IMR-90 (cell line): ENCODE results near the gene CDKL1. TPM values are rescaled to one million over a fixed set of nuclear protein-coding genes. Genes with fewer than 3 reads are reported as not detected.

ENCODE experiments used
- ATAC-seq: fragments of 200-7000 bp; cut with Tn5 transposase; 2 replicates; pipeline ENCODE4 v1.9.1; 2020; ENCODE audit warnings: low read depth, mild to moderate bottlenecking, moderate library complexity
- BruUV-seq: library from RNA; stranded (reverse); fragments of 400-500 nt; replicated peaks from 2 replicates; lab custom pipeline; 2021; lab: Mats Ljungman, UMichigan
- CTCF ChIA-PET: fragments of 300-600 bp; formaldehyde crosslinking; extraction: SDS; loops from one replicate; lab custom pipeline; 2021; ENCODE audit warnings: antibody characterized with exemption; lab: Yijun Ruan, JAX
- POLR2A ChIA-PET: fragments of 300-600 bp; sonication (Branson Sonifier 250); formaldehyde crosslinking; loops from one replicate; lab custom pipeline; 2022; ENCODE audit warnings: antibody characterized with exemption; ENCODE audit not compliant: unreplicated experiment; lab: Charles Lee
- DNase-seq: peaks from one replicate; pipeline ENCODE4 v3.0.0; 2013
- H2AFZ ChIP-seq: replicated peaks from 2 replicates; pipeline ENCODE3; 2013; ENCODE audit warnings: low read length, mild to moderate bottlenecking; ENCODE audit not compliant: poor library complexity
- H2AK5ac ChIP-seq: 2 replicates; pipeline ENCODE4 v1.6.1; 2013; ENCODE audit warnings: low read depth, low read length, inconsistent platforms
- H2AK9ac ChIP-seq: replicated peaks from 2 replicates; pipeline ENCODE3; 2013; ENCODE audit warnings: mild to moderate bottlenecking, low read depth, low read length, moderate library complexity; ENCODE audit not compliant: poor library complexity
- H2BK120ac ChIP-seq: 2 replicates; pipeline ENCODE4 v1.6.1; 2013; ENCODE audit warnings: low read depth, low read length, inconsistent platforms
- H2BK15ac ChIP-seq: 3 replicates; pipeline ENCODE4 v1.6.1; 2013; ENCODE audit warnings: low read depth, low read length, inconsistent platforms
- H2BK20ac ChIP-seq: 2 replicates; pipeline ENCODE4 v1.6.1; 2013; ENCODE audit warnings: low read depth, mild to moderate bottlenecking, inconsistent platforms, low read length, moderate library complexity
- H2BK5ac ChIP-seq: 2 replicates; pipeline ENCODE4 v1.6.1; 2013; ENCODE audit warnings: mild to moderate bottlenecking, low read depth, low read length, inconsistent platforms; ENCODE audit not compliant: poor library complexity, severe bottlenecking
- H3K14ac ChIP-seq: replicated peaks from 2 replicates; pipeline ENCODE4 v1.6.1; 2013; ENCODE audit warnings: low read depth, low read length, inconsistent platforms
- H3K18ac ChIP-seq: 2 replicates; pipeline ENCODE4 v1.6.1; 2013; ENCODE audit warnings: low read depth, low read length, control low read depth
- H3K23ac ChIP-seq: 2 replicates; pipeline ENCODE4 v1.6.1; 2013; ENCODE audit warnings: low read depth, low read length, inconsistent platforms
- H3K27ac ChIP-seq: 2 replicates; pipeline ENCODE4 v1.5.1; 2013; ENCODE audit warnings: mild to moderate bottlenecking, control low read depth, low read length; ENCODE audit not compliant: insufficient read depth
- H3K27me3 ChIP-seq: 2 replicates; pipeline ENCODE4 v1.6.1; 2013; ENCODE audit warnings: low read length; ENCODE audit not compliant: control insufficient read depth, insufficient read depth
- H3K36me3 ChIP-seq: 2 replicates; pipeline ENCODE4 v1.6.1; 2013; ENCODE audit warnings: low read length, mixed read lengths; ENCODE audit not compliant: control insufficient read depth, insufficient read depth
- H3K4ac ChIP-seq: 2 replicates; pipeline ENCODE4 v1.6.1; 2013; ENCODE audit warnings: low read depth, low read length, inconsistent platforms
- H3K4me1 ChIP-seq: 2 replicates; pipeline ENCODE4 v1.6.1; 2013; ENCODE audit warnings: low read length, mixed read lengths; ENCODE audit not compliant: control insufficient read depth, insufficient read depth
- H3K4me2 ChIP-seq: 2 replicates; pipeline ENCODE4 v1.6.1; 2013; ENCODE audit warnings: low read depth, mild to moderate bottlenecking, control low read depth, low read length, moderate library complexity
- H3K4me3 ChIP-seq: 2 replicates; pipeline ENCODE4 v1.5.1; 2013; ENCODE audit warnings: low read depth, mild to moderate bottlenecking, control low read depth, low read length, moderate library complexity; ENCODE audit not compliant: insufficient read depth
- H3K56ac ChIP-seq: 2 replicates; pipeline ENCODE4 v1.6.1; 2013; ENCODE audit warnings: low read length, inconsistent platforms; ENCODE audit not compliant: insufficient read depth; ENCODE audit errors: extremely low read depth
- H3K79me1 ChIP-seq, 2 experiments: 2 replicates each; pipeline ENCODE4 v1.6.1; 2013; ENCODE audit warnings: low read length in 2 of 2, inconsistent platforms in 1 of 2, low read depth in 1 of 2
- H3K9ac ChIP-seq: 2 replicates; pipeline ENCODE4 v1.6.1; 2013; ENCODE audit warnings: low read depth, low read length, control low read depth
- H3K9me1 ChIP-seq: 2 replicates; pipeline ENCODE4 v1.6.1; 2013; ENCODE audit warnings: low read length, inconsistent platforms; ENCODE audit not compliant: insufficient read depth
- H3K9me3 ChIP-seq: 2 replicates; pipeline ENCODE4 v1.6.1; 2013; ENCODE audit warnings: low read length; ENCODE audit not compliant: control insufficient read depth, insufficient read depth
- H4K20me1 ChIP-seq: 2 replicates; pipeline ENCODE4 v1.6.1; 2013; ENCODE audit warnings: low read length, inconsistent platforms; ENCODE audit not compliant: insufficient read depth
- H4K5ac ChIP-seq: 2 replicates; pipeline ENCODE4 v1.6.1; 2013; ENCODE audit warnings: mild to moderate bottlenecking, low read depth, low read length, control low read depth
- H4K8ac ChIP-seq, 2 experiments: 2 replicates each; pipeline ENCODE4 v1.6.1; 2013; ENCODE audit warnings: low read depth in 2 of 2, low read length in 2 of 2, control low read depth in 1 of 2, inconsistent platforms in 1 of 2
- H4K91ac ChIP-seq: 2 replicates; pipeline ENCODE4 v1.6.1; 2013; ENCODE audit warnings: low read depth, low read length, inconsistent platforms; ENCODE audit not compliant: insufficient read depth
- BHLHE40 ChIP-seq: fragments of 150-350 bp; IDR thresholded peaks from 2 replicates; pipeline ENCODE4 v1.6.1; 2016; ENCODE audit warnings: mild to moderate bottlenecking, low read depth, low read length
- CEBPB ChIP-seq: IDR thresholded peaks from 2 replicates; pipeline ENCODE4 v1.6.1; 2012; ENCODE audit warnings: low read depth, low read length, improper control_type of control experiment
- CHD1 ChIP-seq: IDR thresholded peaks from 2 replicates; pipeline ENCODE4 v1.6.1; 2012; ENCODE audit warnings: low read depth, low read length, improper control_type of control experiment
- CTCF ChIP-seq: conservative IDR thresholded peaks from 2 replicates; pipeline ENCODE4 v1.5.1; 2012; ENCODE audit warnings: mild to moderate bottlenecking, low read depth, low read length, improper control_type of control experiment
- ELK1 ChIP-seq: fragments of 150-350 bp; IDR thresholded peaks from 2 replicates; pipeline ENCODE4 v1.6.1; 2016; ENCODE audit warnings: low read depth, mild to moderate bottlenecking, low read length, moderate library complexity, borderline replicate concordance
- FOS ChIP-seq: fragments of 150-350 bp; IDR thresholded peaks from 2 replicates; pipeline ENCODE4 v1.6.1; 2016; ENCODE audit warnings: low read depth, low read length
- MAFK ChIP-seq: IDR thresholded peaks from 2 replicates; pipeline ENCODE4 v1.6.1; 2012; ENCODE audit warnings: low read depth, low read length, improper control_type of control experiment
- MAZ ChIP-seq: IDR thresholded peaks from 2 replicates; pipeline ENCODE4 v1.6.1; 2012; ENCODE audit warnings: low read depth, mild to moderate bottlenecking, low read length, improper control_type of control experiment, moderate library complexity, borderline replicate concordance
- MXI1 ChIP-seq: IDR thresholded peaks from 2 replicates; pipeline ENCODE4 v1.6.1; 2012; ENCODE audit warnings: low read depth, mild to moderate bottlenecking, low read length, moderate library complexity, borderline replicate concordance
- NFE2L2 ChIP-seq: fragments of 150-350 bp; IDR thresholded peaks from 2 replicates; pipeline ENCODE4 v1.6.1; 2016; ENCODE audit warnings: low read depth, mild to moderate bottlenecking, low read length
- POLR2A ChIP-seq: IDR thresholded peaks from 2 replicates; pipeline ENCODE4 v1.6.1; 2012; ENCODE audit warnings: mild to moderate bottlenecking, low read depth, low read length
- RAD21 ChIP-seq: IDR thresholded peaks from 2 replicates; pipeline ENCODE4 v1.6.1; 2012; ENCODE audit warnings: low read length, improper control_type of control experiment
- RCOR1 ChIP-seq: IDR thresholded peaks from 2 replicates; pipeline ENCODE4 v1.6.1; 2012; ENCODE audit warnings: mild to moderate bottlenecking, low read length, improper control_type of control experiment; ENCODE audit not compliant: insufficient replicate concordance
- RFX5 ChIP-seq: IDR thresholded peaks from 2 replicates; pipeline ENCODE4 v1.8.0; 2012; ENCODE audit warnings: low read depth, mild to moderate bottlenecking, low read length, moderate library complexity
- SMC3 ChIP-seq: fragments of 150-350 bp; IDR thresholded peaks from 2 replicates; pipeline ENCODE4 v1.6.1; 2016; ENCODE audit warnings: low read depth, mild to moderate bottlenecking, antibody characterized with exemption, low read length, moderate library complexity
- USF2 ChIP-seq: fragments of 150-350 bp; IDR thresholded peaks from 2 replicates; pipeline ENCODE4 v1.6.1; 2017; ENCODE audit warnings: mild to moderate bottlenecking, antibody characterized with exemption, low read length, low read depth
- WGBS, 2 experiments: methylation state at CpG; one replicate each; pipeline versions ENCODE4 v1.1.5 to v1.1.7; 2013; ENCODE audit warnings: missing lambda C conversion rate in 2 of 2; ENCODE audit not compliant: insufficient read length in 1 of 2; ENCODE audit errors: extremely low coverage in 2 of 2; 5-methylcytosine and 5-hydroxymethylcytosine counted together
- dilution Hi-C: fragments of 300-500 bp; cut with HindIII; formaldehyde crosslinking; loops from one replicate; pipeline ENCODE4 v1.14.3; 2018; ENCODE audit warnings: low sequenced_read_pairs; ENCODE audit not compliant: unreplicated experiment
- in situ Hi-C: fragments of 300-500 bp; cut with MboI; formaldehyde crosslinking; loops from 3 replicates; pipeline ENCODE4 v1.14.3; 2019; ENCODE audit warnings: low sequenced_read_pairs, inconsistent platforms, mixed read lengths
- intact Hi-C: fragments of 100-400 bp; cut with micrococcal nuclease; formaldehyde crosslinking; loops from 2 replicates; pipeline ENCODE4 v1.10.0; 2022
- polyA plus RNA-seq, 3 experiments: library from polyadenylated mRNA; depleted of rRNA; stranded (reverse); fragments of >200 nt; gene quantifications; 2 replicates each; pipeline ENCODE4 v1.2.3, GENCODE V29; 2012; ENCODE audit warnings: low replicate concordance in 1 of 3
- total RNA-seq: library from RNA; depleted of rRNA; stranded (reverse); fragments of >200 nt; gene quantifications from 2 replicates; pipeline ENCODE4 v1.2.3, GENCODE V29; 2012

The CDKL1 gene
- total and polyA plus RNA-seq, 2 of the 4 experiments (the other 2 are of a cell fraction), result 1.9 to 3.8 TPM

GRCh38 chr14:50373959-50374358 lies 22.7 kb downstream of the CDKL1 start:
- H3K9me1 ChIP-seq, result no peaks in the 10 kb centered on the region
- no peak overlapping the region for H3K14ac ChIP-seq
- no peak overlapping the region for H2AK5ac ChIP-seq
- no peaks in the 10 kb centered on the region for H3K4me1 ChIP-seq
- no peak overlapping the region for H4K5ac ChIP-seq
- ChIA-PET CTCF (no interaction called here), POLR2A (no interaction called here)
- no peak overlapping the region for H3K9ac ChIP-seq
- DNase-seq (no peak), ATAC-seq (no peak)
- H3K56ac ChIP-seq, result no peak overlapping the region
- intact Hi-C loops (no loop called here), in situ Hi-C loops (no loop called here), dilution Hi-C loops (no loop called here)
- no peaks in the 10 kb centered on the region; the same call in 1 of the 2 replicates for H3K36me3 ChIP-seq
- H3K79me1 ChIP-seq, result no peaks in the 10 kb centered on the region
- no peak overlapping the region for H2AFZ ChIP-seq
- no peaks in the 10 kb centered on the region for H3K27me3 ChIP-seq
- no peak overlapping the region for H3K27ac ChIP-seq
- H3K4ac ChIP-seq, result no peak overlapping the region
- no peak overlapping the region for H4K91ac ChIP-seq
- no peaks in the 10 kb centered on the region for H4K20me1 ChIP-seq
- no peak overlapping the region for H2BK120ac ChIP-seq
- no peak overlapping the region for H2AK9ac ChIP-seq
- H3K9me3 ChIP-seq, result no peaks in the 10 kb centered on the region
- TF ChIP-seq CHD1 (no peak), MAFK (no peak), NFE2L2 (no peak), FOS (no peak), RAD21 (no peak), CEBPB (no peak), USF2 (no peak), BHLHE40 (no peak), MAZ (no peak), POLR2A (no peak), CTCF (no peak), SMC3 (no peak), ELK1 (no peak), MXI1 (no peak), RFX5 (no peak), RCOR1 (no peak)
- no peak overlapping the region for H2BK20ac ChIP-seq
- H3K23ac ChIP-seq, result no peak overlapping the region
- no CpG with 5 or more reads among the region's 3 CpGs for WGBS, 2 experiments
- H4K8ac ChIP-seq, result no peak overlapping the region
- no TSS peak for BruUV-seq
- no peak overlapping the region for H3K18ac ChIP-seq
- no peak overlapping the region for H2BK15ac ChIP-seq
- no peak overlapping the region for H3K4me2 ChIP-seq
- no peak overlapping the region for H2BK5ac ChIP-seq
- H3K4me3 ChIP-seq, result no peak overlapping the region
